Neural crest cell (in vitro differentiated cells): ENCODE data around the gene SEMA4C. TPM values are rescaled to one million over a fixed set of nuclear protein-coding genes. Genes with fewer than 3 reads are reported as not detected.

Experiments
- DNase-seq: peaks from one replicate; pipeline ENCODE4 v3.0.0; 2021; ENCODE audit warnings: low read depth, mixed read lengths, low spot score
- H3K27ac Mint-ChIP-seq: one replicate; pipeline ENCODE4 v1.8.0; 2021; ENCODE audit warnings: mild to moderate bottlenecking, mixed read lengths; ENCODE audit not compliant: unreplicated experiment
- H3K27me3 Mint-ChIP-seq: 2 replicates; pipeline ENCODE4 v1.8.0; 2021; ENCODE audit warnings: low read depth, mild to moderate bottlenecking, mixed read lengths
- H3K36me3 Mint-ChIP-seq: 2 replicates; pipeline ENCODE4 v1.8.0; 2021; ENCODE audit warnings: low read depth, mild to moderate bottlenecking, mixed read lengths
- H3K4me1 Mint-ChIP-seq: 2 replicates; pipeline ENCODE4 v1.8.0; 2021; ENCODE audit warnings: mixed read lengths
- H3K4me3 Mint-ChIP-seq: one replicate; pipeline ENCODE4 v1.8.0; 2021; ENCODE audit warnings: mild to moderate bottlenecking, mixed read lengths
- H3K9me3 Mint-ChIP-seq: 2 replicates; pipeline ENCODE4 v1.8.0; 2021; ENCODE audit warnings: mixed read lengths
- total RNA-seq: library from RNA; stranded (reverse); gene quantifications from 2 replicates; pipeline ENCODE4 v1.2.1, GENCODE V29; 2021
- TF ChIP-seq, protein P1 (sequence below): fragments of 200-600 bp; sonication (generic); conservative IDR thresholded peaks from 2 replicates; pipeline ENCODE4 v1.5.0; 2021; ENCODE audit warnings: antibody characterized with exemption, mild to moderate bottlenecking

SEMA4C gene
- total RNA-seq, 1 donor from 2014 or later, result 103 TPM

DNA sequence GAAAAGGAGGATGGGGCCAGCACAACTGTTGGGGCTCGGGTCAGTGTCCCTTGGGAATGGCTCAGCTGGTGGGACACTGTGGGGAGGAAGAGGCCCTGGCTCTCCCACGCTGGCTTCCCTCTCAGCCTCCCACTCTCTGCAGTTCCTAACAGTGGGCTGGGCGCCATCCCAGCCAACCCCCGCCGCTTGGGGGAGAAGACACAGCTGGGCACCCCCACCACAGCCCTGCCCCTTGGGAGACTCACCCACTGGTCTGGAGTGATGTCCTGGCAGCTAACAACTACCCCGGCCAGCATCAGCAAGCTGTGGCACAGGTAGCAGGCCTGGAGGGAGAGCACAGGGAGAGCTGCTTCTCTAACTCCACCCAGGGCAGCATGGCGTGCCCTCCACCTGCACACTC lies 8.3 kb upstream of the SEMA4C start:
- peaks cover 65% of the 10 kb centered on the region for H3K4me1 Mint-ChIP-seq
- no peak overlapping the region for H3K4me3 Mint-ChIP-seq
- no peak for DNase-seq
- TF ChIP-seq, protein P1, sequence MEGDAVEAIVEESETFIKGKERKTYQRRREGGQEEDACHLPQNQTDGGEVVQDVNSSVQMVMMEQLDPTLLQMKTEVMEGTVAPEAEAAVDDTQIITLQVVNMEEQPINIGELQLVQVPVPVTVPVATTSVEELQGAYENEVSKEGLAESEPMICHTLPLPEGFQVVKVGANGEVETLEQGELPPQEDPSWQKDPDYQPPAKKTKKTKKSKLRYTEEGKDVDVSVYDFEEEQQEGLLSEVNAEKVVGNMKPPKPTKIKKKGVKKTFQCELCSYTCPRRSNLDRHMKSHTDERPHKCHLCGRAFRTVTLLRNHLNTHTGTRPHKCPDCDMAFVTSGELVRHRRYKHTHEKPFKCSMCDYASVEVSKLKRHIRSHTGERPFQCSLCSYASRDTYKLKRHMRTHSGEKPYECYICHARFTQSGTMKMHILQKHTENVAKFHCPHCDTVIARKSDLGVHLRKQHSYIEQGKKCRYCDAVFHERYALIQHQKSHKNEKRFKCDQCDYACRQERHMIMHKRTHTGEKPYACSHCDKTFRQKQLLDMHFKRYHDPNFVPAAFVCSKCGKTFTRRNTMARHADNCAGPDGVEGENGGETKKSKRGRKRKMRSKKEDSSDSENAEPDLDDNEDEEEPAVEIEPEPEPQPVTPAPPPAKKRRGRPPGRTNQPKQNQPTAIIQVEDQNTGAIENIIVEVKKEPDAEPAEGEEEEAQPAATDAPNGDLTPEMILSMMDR, result no peak
- no peak overlapping the region for H3K27ac Mint-ChIP-seq
- H3K9me3 Mint-ChIP-seq, result no peaks in the 10 kb centered on the region
- no peaks in the 10 kb centered on the region for H3K27me3 Mint-ChIP-seq
- no peaks in the 10 kb centered on the region for H3K36me3 Mint-ChIP-seq

DNA sequence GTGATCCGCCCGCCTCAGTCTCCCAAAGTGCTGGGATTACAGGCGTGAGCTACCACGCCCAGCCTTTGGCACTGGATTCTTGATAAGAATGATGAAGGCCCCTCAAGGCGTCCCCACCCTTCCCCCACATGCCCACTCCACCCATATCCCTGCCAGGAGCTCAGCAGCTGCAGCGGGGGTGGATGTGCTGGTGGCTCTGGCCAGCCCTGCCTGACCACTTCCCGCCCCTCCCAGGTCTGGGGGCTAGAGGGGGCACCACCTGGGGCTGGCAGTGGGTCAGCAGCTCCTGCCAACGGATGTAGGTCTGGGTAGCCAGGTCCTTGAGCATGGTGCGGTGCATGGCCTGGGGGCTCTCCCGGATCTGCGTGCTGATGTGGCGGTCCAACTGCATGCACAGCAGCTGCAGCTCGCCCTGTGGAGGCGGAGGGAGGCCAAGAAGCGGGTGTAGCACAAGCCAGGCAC lies 7.8 kb upstream of the SEMA4C start:
- H3K27ac Mint-ChIP-seq, result no peak overlapping the region
- peaks cover 67% of the 10 kb centered on the region for H3K4me1 Mint-ChIP-seq
- no peaks in the 10 kb centered on the region for H3K36me3 Mint-ChIP-seq
- DNase-seq, result no peak
- no peaks in the 10 kb centered on the region for H3K9me3 Mint-ChIP-seq
- H3K4me3 Mint-ChIP-seq, result no peak overlapping the region
- TF ChIP-seq, protein P1, result no peak
- no peaks in the 10 kb centered on the region for H3K27me3 Mint-ChIP-seq

DNA sequence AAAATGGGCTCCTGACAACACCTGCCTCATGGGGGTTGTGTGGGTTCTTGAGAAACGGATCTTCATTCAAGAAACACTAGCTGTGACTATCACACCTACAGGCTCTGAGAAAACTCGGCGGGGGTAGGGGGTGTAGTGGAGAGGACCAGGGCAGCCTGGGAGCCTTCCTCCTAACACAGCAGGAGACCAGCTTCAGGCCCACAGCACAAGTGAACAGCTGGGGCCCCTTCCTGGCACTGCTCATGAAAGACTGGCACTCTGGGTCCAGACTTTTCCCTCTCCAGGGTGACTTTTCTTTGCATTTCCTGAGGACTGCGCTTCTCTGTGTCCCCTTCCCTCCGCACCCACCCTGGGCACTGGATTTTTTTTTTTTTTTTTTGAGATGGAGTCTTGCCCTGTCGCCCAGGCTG lies 7.2 kb upstream of the SEMA4C start:
- Mint-ChIP-seq H3K36me3 (no peaks in the 10 kb centered on the region), H3K4me3 (no peak overlapping the region), H3K4me1 (peaks cover 66% of the 10 kb centered on the region), H3K27me3 (no peaks in the 10 kb centered on the region), H3K27ac (peak overlapping the region; percentile 65), H3K9me3 (no peaks in the 10 kb centered on the region)
- TF ChIP-seq, protein P1, result no peak
- DNase-seq, result no peak

DNA sequence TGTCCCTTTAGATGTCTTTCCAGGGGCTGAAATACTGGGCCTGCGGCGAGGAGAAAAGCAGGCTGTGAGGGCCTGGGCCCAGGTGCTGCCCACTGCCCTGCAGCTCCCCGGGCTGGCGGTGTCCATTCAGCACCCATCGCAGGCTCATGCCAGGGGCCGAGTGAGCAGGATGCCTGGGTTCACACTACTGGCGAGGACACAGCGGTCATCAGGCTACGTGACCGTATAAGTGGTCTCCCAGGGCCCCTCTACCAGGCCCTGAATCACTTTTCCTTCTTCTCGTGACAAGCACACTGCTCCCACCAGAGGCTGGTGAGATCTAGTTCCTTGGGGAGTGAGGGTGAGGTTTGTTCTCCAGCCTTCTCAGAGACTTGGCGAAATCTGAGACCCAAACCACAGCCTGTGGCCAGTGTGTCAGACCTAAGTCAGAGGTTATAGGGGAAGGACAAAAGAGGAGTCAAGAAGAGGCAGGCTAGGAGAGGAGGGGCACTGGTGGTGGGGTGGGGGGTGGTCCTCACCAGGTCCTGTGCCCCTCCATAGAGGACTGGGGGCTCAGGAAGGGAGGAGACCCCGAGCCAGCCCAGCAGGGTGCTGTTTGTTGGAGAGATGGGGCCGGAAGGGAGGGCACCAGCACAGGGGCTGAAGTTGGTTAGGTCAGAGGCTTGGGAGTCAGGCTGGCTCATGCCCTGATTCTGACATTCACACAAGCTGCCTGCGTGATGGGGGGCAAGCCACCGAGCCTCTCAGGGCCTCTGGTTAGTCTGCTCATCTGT lies 6.6 kb upstream of the SEMA4C start:
- H3K4me3 Mint-ChIP-seq, result peak overlapping the region; percentile 71
- no peak for DNase-seq
- peak overlapping the region; percentile 65 for H3K27ac Mint-ChIP-seq
- TF ChIP-seq, protein P1, result no peak
- H3K36me3 Mint-ChIP-seq, result no peaks in the 10 kb centered on the region
- H3K9me3 Mint-ChIP-seq, result no peaks in the 10 kb centered on the region
- H3K27me3 Mint-ChIP-seq, result no peaks in the 10 kb centered on the region
- H3K4me1 Mint-ChIP-seq, result peaks cover 61% of the 10 kb centered on the region

DNA sequence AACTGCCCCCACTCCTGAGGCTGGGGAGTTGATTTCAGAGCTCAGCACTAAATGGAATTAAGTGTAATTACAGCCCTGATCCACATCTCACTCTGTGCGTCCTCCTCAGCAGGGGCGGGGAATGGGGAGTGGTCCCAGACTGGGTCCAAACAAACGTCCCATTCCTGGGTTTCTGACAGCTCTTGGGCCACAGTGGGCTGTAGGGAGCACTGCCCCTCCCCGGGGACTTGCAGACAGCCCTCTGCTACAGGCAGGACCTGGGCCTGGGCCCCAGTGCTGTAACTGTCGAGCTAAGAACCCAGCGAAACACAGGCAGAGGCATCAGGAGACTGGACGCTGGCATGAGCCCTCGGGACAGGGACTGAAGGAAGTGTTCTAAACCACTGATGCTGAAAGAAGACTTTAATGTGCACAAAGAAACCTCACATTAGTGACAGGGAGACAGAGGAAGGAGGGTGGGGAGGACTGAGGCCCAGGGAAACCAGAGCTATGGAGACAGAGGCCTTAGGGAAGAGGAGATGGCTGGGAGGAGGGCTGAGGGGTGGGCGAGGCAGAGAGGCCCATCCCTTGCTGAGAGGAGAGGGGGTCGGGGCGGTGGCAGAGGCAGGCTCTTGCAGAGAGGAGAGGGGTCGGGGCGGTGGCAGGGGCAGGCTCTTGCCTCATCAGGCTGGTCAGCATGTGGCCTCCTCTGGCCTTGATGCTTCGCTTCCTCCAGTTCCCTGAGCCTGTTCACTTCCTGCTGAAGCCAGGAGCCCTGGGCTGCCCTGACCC lies 5.8 kb upstream of the SEMA4C start:
- H3K36me3 Mint-ChIP-seq, result no peaks in the 10 kb centered on the region
- DNase-seq, result peak; percentile 46
- H3K9me3 Mint-ChIP-seq, result no peaks in the 10 kb centered on the region
- H3K4me1 Mint-ChIP-seq, result peaks cover 62% of the 10 kb centered on the region
- TF ChIP-seq, protein P1, result peak; percentile 38
- H3K4me3 Mint-ChIP-seq, result peak overlapping the region; percentile 71
- peak overlapping the region; percentile 65 for H3K27ac Mint-ChIP-seq
- no peaks in the 10 kb centered on the region for H3K27me3 Mint-ChIP-seq
